OCI-LY1 (cell line): Measurements from ENCODE around the gene KRTAP5-4.

Experiments used
- H2AFZ ChIP-seq: fragments of 200-600 bp; sonication (generic), shearing (Covaris generic); 2 replicates; pipeline ENCODE4 v1.6.0; 2014; ENCODE audit warnings: antibody characterized with exemption, mild to moderate bottlenecking, low read length
- H3F3A ChIP-seq: fragments of 200-600 bp; sonication (generic), shearing (Covaris generic); 2 replicates; pipeline ENCODE4 v1.6.0; 2014; ENCODE audit warnings: mild to moderate bottlenecking, antibody characterized with exemption, low read length, moderate library complexity; ENCODE audit not compliant: insufficient read depth
- H3K27ac ChIP-seq: fragments of 200-600 bp; sonication (generic); 2 replicates; pipeline ENCODE4 v1.5.1; 2014; ENCODE audit warnings: low read length, mixed run types, mild to moderate bottlenecking, low read depth; ENCODE audit not compliant: poor library complexity, severe bottlenecking
- H3K27me3 ChIP-seq: fragments of 200-600 bp; sonication (generic); 2 replicates; pipeline ENCODE4 v1.6.0; 2014; ENCODE audit warnings: antibody characterized with exemption, mild to moderate bottlenecking, low read length, moderate library complexity; ENCODE audit not compliant: insufficient read depth
- H3K36me3 ChIP-seq: fragments of 200-600 bp; sonication (generic); 2 replicates; pipeline ENCODE4 v1.6.1; 2014; ENCODE audit warnings: mild to moderate bottlenecking, antibody characterized with exemption, low read length, moderate library complexity, mixed read lengths; ENCODE audit not compliant: insufficient read depth
- H3K4me1 ChIP-seq: fragments of 200-600 bp; sonication (generic); 2 replicates; pipeline ENCODE4 v1.5.1; 2014; ENCODE audit warnings: mild to moderate bottlenecking, low read length, moderate library complexity; ENCODE audit not compliant: insufficient read depth, severe bottlenecking
- H3K4me2 ChIP-seq: fragments of 200-600 bp; sonication (generic), shearing (Covaris generic); 2 replicates; pipeline ENCODE4 v1.6.1; 2014; ENCODE audit warnings: low read length
- H3K4me3 ChIP-seq: fragments of 200-600 bp; sonication (generic); 2 replicates; pipeline ENCODE4 v1.5.1; 2014; ENCODE audit warnings: low read length, low read depth, mild to moderate bottlenecking, mixed read lengths; ENCODE audit not compliant: poor library complexity, severe bottlenecking
- H3K79me2 ChIP-seq: fragments of 200-600 bp; shearing (Covaris generic); 2 replicates; pipeline ENCODE4 v1.6.1; 2016; ENCODE audit warnings: mixed run types, low read length, mixed read lengths; ENCODE audit not compliant: insufficient read depth
- H3K9ac ChIP-seq: fragments of 200-600 bp; sonication (generic), shearing (Covaris generic); 2 replicates; pipeline ENCODE4 v1.6.1; 2014; ENCODE audit warnings: mild to moderate bottlenecking, low read length, mixed read lengths
- H3K9me2 ChIP-seq: fragments of 200-600 bp; sonication (generic), shearing (Covaris generic); 2 replicates; pipeline ENCODE4 v1.6.1; 2014; ENCODE audit warnings: low read depth, mild to moderate bottlenecking, low read length, mixed read lengths
- H3K9me3 ChIP-seq: fragments of 200-600 bp; shearing (Covaris generic); 2 replicates; pipeline ENCODE4 v1.6.1; 2014; ENCODE audit warnings: low read length, mixed read lengths
- H4K20me1 ChIP-seq: fragments of 200-600 bp; sonication (generic), shearing (Covaris generic); 2 replicates; pipeline ENCODE4 v1.6.0; 2016; ENCODE audit warnings: mild to moderate bottlenecking, low read length; ENCODE audit not compliant: insufficient read depth
- CTCF ChIP-seq: fragments of 200-600 bp; sonication (generic), shearing (Covaris generic); IDR thresholded peaks from 2 replicates; pipeline ENCODE4 v1.5.1; 2017; ENCODE audit warnings: mild to moderate bottlenecking, antibody characterized with exemption, low read length, moderate library complexity, mixed read lengths
- EZH2 ChIP-seq: fragments of 200-600 bp; sonication (generic), shearing (Covaris generic); IDR thresholded peaks from 2 replicates; pipeline ENCODE4 v1.8.0; 2017; ENCODE audit warnings: borderline replicate concordance, mixed run types, mild to moderate bottlenecking, antibody characterized with exemption, low read length, moderate library complexity, mixed read lengths

Gene KRTAP5-4

GRCh38 chr11:1645357-1645821 lies 23.5 kb upstream of the KRTAP5-4 start:
- no peaks in the 10 kb centered on the region for H3K9me3 ChIP-seq
- H3K9me2 ChIP-seq, result no peaks in the 10 kb centered on the region
- H3K36me3 ChIP-seq, result no peaks in the 10 kb centered on the region
- no peaks in the 10 kb centered on the region for H3F3A ChIP-seq
- TF ChIP-seq CTCF (no peak), EZH2 (no peak)
- no peak overlapping the region for H3K4me2 ChIP-seq
- no peaks in the 10 kb centered on the region for H4K20me1 ChIP-seq
- H3K4me1 ChIP-seq, result no peaks in the 10 kb centered on the region
- no peaks in the 10 kb centered on the region for H3K79me2 ChIP-seq
- H3K27ac ChIP-seq, result no peak overlapping the region
- no peaks in the 10 kb centered on the region; the same call in 1 of the 2 replicates for H3K27me3 ChIP-seq
- no peak overlapping the region for H3K9ac ChIP-seq
- no peak overlapping the region for H2AFZ ChIP-seq
- no peak overlapping the region for H3K4me3 ChIP-seq

- Histone ChIP-seq H3K4me3 (no peak overlapping the region), H3K9me3 (no peaks in the 10 kb centered on the region), H3K79me2 (no peaks in the 10 kb centered on the region), H3K27ac (no peak overlapping the region), H3K36me3 (no peaks in the 10 kb centered on the region), H3K4me1 (no peaks in the 10 kb centered on the region), H3K9me2 (no peaks in the 10 kb centered on the region), H3K4me2 (no peak overlapping the region), H2AFZ (no peak overlapping the region), H3F3A (no peaks in the 10 kb centered on the region), H3K9ac (no peak overlapping the region), H4K20me1 (no peaks in the 10 kb centered on the region), H3K27me3 (no peaks in the 10 kb centered on the region; the same call in 1 of the 2 replicates)
- TF ChIP-seq CTCF (no peak), EZH2 (no peak)
Measured at GRCh38 chr11:1644601-1645356, 22.8 kb upstream of the KRTAP5-4 start.

GRCh38 chr11:1643146-1643690 lies 21.3 kb upstream of the KRTAP5-4 start:
- H3K27ac ChIP-seq, result no peak overlapping the region
- H3K4me3 ChIP-seq, result no peak overlapping the region
- TF ChIP-seq CTCF (no peak), EZH2 (no peak)
- H3K9me3 ChIP-seq, result no peaks in the 10 kb centered on the region
- no peaks in the 10 kb centered on the region for H3F3A ChIP-seq
- no peaks in the 10 kb centered on the region for H3K4me1 ChIP-seq
- no peaks in the 10 kb centered on the region for H4K20me1 ChIP-seq
- no peak overlapping the region for H3K4me2 ChIP-seq
- H3K9ac ChIP-seq, result no peak overlapping the region
- no peaks in the 10 kb centered on the region for H3K9me2 ChIP-seq
- H3K79me2 ChIP-seq, result no peaks in the 10 kb centered on the region
- no peaks in the 10 kb centered on the region for H3K36me3 ChIP-seq
- no peaks in the 10 kb centered on the region; the same call in 1 of the 2 replicates for H3K27me3 ChIP-seq
- no peak overlapping the region for H2AFZ ChIP-seq
